HL-60 (cell line): ENCODE measurements around the gene PKDCC.

ENCODE experiments used
- GABPA ChIP-seq: IDR thresholded peaks from 2 replicates; pipeline ENCODE4 v1.6.1; 2012; ENCODE audit warnings: low read depth
- POLR2AphosphoS5 ChIP-seq: IDR thresholded peaks from 2 replicates; pipeline ENCODE4 v1.6.1; 2012; ENCODE audit warnings: low read depth
- SPI1 ChIP-seq: IDR thresholded peaks from 2 replicates; pipeline ENCODE4 v1.6.1; 2012; ENCODE audit warnings: low read depth, mild to moderate bottlenecking, borderline replicate concordance
- TF ChIP-seq, protein P1 (sequence below): IDR thresholded peaks from one replicate; pipeline ENCODE4 v1.5.1; 2011; ENCODE audit warnings: low read length, control low read depth, inconsistent platforms; ENCODE audit not compliant: insufficient read depth

DNA sequence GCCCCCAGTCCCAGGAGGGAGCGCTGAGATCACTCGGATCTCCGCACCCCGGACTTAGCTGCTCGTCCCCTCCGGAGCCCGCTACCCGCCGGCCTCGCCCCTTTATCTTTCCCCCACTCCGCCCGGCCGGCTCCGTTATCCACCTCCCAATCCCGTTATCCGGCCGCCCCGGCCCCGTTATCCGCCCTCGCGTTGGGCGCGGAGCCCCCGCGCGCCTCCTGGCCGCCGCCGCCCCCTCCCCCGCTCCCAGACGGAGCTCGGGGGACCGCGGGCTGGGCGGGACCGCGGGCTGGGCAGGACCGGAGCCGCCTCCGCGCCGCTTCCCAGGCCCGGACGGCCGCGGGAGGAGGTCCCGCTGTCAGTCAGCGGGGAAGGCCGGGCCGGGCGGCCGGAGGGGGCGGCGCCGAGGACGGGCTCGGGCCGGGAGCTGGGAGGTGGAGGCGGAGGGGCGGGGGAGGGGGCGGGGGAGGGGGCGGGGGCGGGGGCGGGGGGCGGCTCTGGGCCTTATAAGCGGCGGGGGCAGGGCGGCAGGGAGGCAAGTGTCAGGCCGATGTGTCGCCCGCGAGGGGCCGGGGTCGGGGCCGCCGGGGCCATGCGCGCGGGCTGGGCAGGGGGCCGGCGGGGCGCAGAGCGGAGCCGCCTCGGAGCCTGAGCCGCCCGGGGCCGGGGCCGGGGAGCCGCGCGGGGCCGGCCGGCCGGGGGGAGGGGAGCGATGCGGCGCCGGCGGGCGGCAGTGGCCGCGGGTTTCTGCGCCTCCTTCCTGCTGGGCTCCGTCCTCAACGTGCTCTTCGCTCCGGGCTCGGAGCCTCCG lies at the start of gene PKDCC:
- TF ChIP-seq, protein P1, sequence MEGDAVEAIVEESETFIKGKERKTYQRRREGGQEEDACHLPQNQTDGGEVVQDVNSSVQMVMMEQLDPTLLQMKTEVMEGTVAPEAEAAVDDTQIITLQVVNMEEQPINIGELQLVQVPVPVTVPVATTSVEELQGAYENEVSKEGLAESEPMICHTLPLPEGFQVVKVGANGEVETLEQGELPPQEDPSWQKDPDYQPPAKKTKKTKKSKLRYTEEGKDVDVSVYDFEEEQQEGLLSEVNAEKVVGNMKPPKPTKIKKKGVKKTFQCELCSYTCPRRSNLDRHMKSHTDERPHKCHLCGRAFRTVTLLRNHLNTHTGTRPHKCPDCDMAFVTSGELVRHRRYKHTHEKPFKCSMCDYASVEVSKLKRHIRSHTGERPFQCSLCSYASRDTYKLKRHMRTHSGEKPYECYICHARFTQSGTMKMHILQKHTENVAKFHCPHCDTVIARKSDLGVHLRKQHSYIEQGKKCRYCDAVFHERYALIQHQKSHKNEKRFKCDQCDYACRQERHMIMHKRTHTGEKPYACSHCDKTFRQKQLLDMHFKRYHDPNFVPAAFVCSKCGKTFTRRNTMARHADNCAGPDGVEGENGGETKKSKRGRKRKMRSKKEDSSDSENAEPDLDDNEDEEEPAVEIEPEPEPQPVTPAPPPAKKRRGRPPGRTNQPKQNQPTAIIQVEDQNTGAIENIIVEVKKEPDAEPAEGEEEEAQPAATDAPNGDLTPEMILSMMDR: no peak
- TF ChIP-seq POLR2AphosphoS5 (no peak), GABPA (no peak), SPI1 (no peak)
